H1 (cell line): ENCODE results near the gene SATB2. TPM values are rescaled to one million over a fixed set of nuclear protein-coding genes. Genes with fewer than 3 reads are reported as not detected.

ENCODE experiments used
- CTCF ChIA-PET: fragments of 300-600 bp; sonication (Branson Sonifier 250); formaldehyde crosslinking; loops from one replicate; lab custom pipeline; 2021; ENCODE audit not compliant: partially characterized antibody; lab: Charles Lee
- POLR2A ChIA-PET: fragments of 300-600 bp; sonication (Branson Sonifier 250); formaldehyde crosslinking; loops from one replicate; lab custom pipeline; 2021; ENCODE audit warnings: inconsistent platforms; ENCODE audit not compliant: partially characterized antibody; lab: Charles Lee
- DNase-seq, 2 experiments: peaks; one replicate each; pipeline versions ENCODE4 v3.0.0 to v3.0.0-alpha.2; 2010 to 2022; ENCODE audit warnings: low spot score in 2 of 2, low read depth in 1 of 2, mixed read lengths in 1 of 2
- FAIRE-seq: peaks from 2 replicates; lab custom pipeline; 2011; peaks lifted over from hg19 to GRCh38; lab: Jason Lieb, UNC
- H2AFZ ChIP-seq: 2 replicates; pipeline ENCODE4 v1.8.1; 2012; ENCODE audit warnings: low read length, inconsistent platforms
- H2AK5ac ChIP-seq: 2 replicates; pipeline ENCODE4 v1.6.1; 2013; ENCODE audit warnings: low read depth, low read length
- H2BK120ac ChIP-seq: replicated peaks from 2 replicates; pipeline ENCODE3; 2013; ENCODE audit warnings: low read depth, low read length, inconsistent platforms
- H2BK12ac ChIP-seq: 2 replicates; pipeline ENCODE4 v1.6.1; 2013; ENCODE audit warnings: low read depth, low read length
- H2BK15ac ChIP-seq: 2 replicates; pipeline ENCODE4 v1.6.1; 2013; ENCODE audit warnings: low read length
- H2BK20ac ChIP-seq: 2 replicates; pipeline ENCODE4 v1.6.1; 2013; ENCODE audit warnings: low read length
- H2BK5ac ChIP-seq: 2 replicates; pipeline ENCODE4 v1.6.1; 2013; ENCODE audit warnings: low read depth, low read length
- H3K14ac ChIP-seq: 2 replicates; pipeline ENCODE4 v1.6.1; 2013; ENCODE audit warnings: inconsistent platforms; ENCODE audit not compliant: insufficient read length
- H3K18ac ChIP-seq: 2 replicates; pipeline ENCODE4 v1.6.1; 2013; ENCODE audit warnings: low read length; ENCODE audit errors: extremely low read depth
- H3K23ac ChIP-seq: 2 replicates; pipeline ENCODE4 v1.6.1; 2013; ENCODE audit warnings: inconsistent platforms; ENCODE audit not compliant: insufficient read length
- H3K23me2 ChIP-seq: 2 replicates; pipeline ENCODE4 v1.6.1; 2013; ENCODE audit warnings: low read depth, low read length
- H3K27ac ChIP-seq: 2 replicates; pipeline ENCODE4 v1.6.1; 2011; ENCODE audit warnings: low read depth, low read length, inconsistent platforms
- H3K27me3 ChIP-seq, 4 experiments: replicated peaks in 1 of 4; 1 replicate in 1 of 4; 2 replicates in 3 of 4; pipeline versions ENCODE4 v1.6.1 to v1.8.1; 2011 to 2013; ENCODE audit warnings: low read length in 3 of 4, mild to moderate bottlenecking in 3 of 4, inconsistent platforms in 2 of 4, mixed read lengths in 2 of 4, moderate library complexity in 1 of 4; ENCODE audit not compliant: control insufficient read depth in 3 of 4, insufficient read depth in 3 of 4; ENCODE audit errors: extremely low read depth in 1 of 4
- H3K36me3 ChIP-seq, 4 experiments: 2 replicates each; pipeline versions ENCODE4 v1.6.1 to v1.8.1; 2011 to 2013; ENCODE audit warnings: mild to moderate bottlenecking in 4 of 4, low read length in 3 of 4, moderate library complexity in 2 of 4, control low read depth in 1 of 4, inconsistent platforms in 1 of 4; ENCODE audit not compliant: insufficient read depth in 4 of 4, control insufficient read depth in 2 of 4
- H3K4ac ChIP-seq: replicated peaks from 2 replicates; pipeline ENCODE3; 2013; ENCODE audit warnings: low read length, low read depth, mixed read lengths, inconsistent platforms; ENCODE audit not compliant: insufficient read length
- H3K4me1 ChIP-seq, 4 experiments: replicated peaks in 1 of 4; 1 replicate in 1 of 4; 2 replicates in 3 of 4; pipeline versions ENCODE4 v1.6.1 to v1.8.1; 2011 to 2013; ENCODE audit warnings: low read length in 3 of 4, inconsistent platforms in 2 of 4, mixed read lengths in 1 of 4; ENCODE audit not compliant: insufficient read depth in 4 of 4, control insufficient read depth in 3 of 4
- H3K4me2 ChIP-seq, 2 experiments: 2 replicates each; pipeline versions ENCODE4 v1.6.1 to v1.8.1; 2011 to 2013; ENCODE audit warnings: low read depth in 2 of 2, low read length in 2 of 2, control low read depth in 1 of 2, inconsistent platforms in 1 of 2, mild to moderate bottlenecking in 1 of 2; ENCODE audit not compliant: insufficient read depth in 1 of 2
- H3K4me3 ChIP-seq, 4 experiments: fragments of 200-600, 300-600 bp in 1 of 4; sonication (generic), shearing (Covaris generic), sonication (Bioruptor Twin) in 1 of 4; 2 replicates each; pipeline versions ENCODE4 v1.5.1 to v1.8.1; 2011 to 2016; ENCODE audit warnings: low read length in 4 of 4, low read depth in 3 of 4, control low read depth in 2 of 4, inconsistent platforms in 2 of 4, mild to moderate bottlenecking in 2 of 4, mixed read lengths in 1 of 4, moderate library complexity in 1 of 4; ENCODE audit not compliant: insufficient read depth in 2 of 4; ENCODE audit errors: extremely low read depth in 1 of 4
- H3K56ac ChIP-seq: replicated peaks from 2 replicates; pipeline ENCODE3; 2013; ENCODE audit warnings: low read depth, mild to moderate bottlenecking, mixed read lengths, low read length, inconsistent platforms; ENCODE audit not compliant: insufficient read length
- H3K79me1 ChIP-seq: 2 replicates; pipeline ENCODE4 v1.6.1; 2013; ENCODE audit warnings: low read depth, low read length, control low read depth
- H3K79me2 ChIP-seq, 2 experiments: 2 replicates each; pipeline versions ENCODE4 v1.6.1 to v1.8.1; 2012 to 2013; ENCODE audit warnings: low read length in 2 of 2, mild to moderate bottlenecking in 2 of 2, inconsistent platforms in 1 of 2; ENCODE audit not compliant: insufficient read depth in 2 of 2, control insufficient read depth in 1 of 2
- H3K9ac ChIP-seq, 4 experiments: replicated peaks in 1 of 4; 1 replicate in 1 of 4; 2 replicates in 3 of 4; pipeline versions ENCODE4 v1.6.1 to v1.8.1; 2011 to 2013; ENCODE audit warnings: low read depth in 3 of 4, low read length in 3 of 4, control low read depth in 2 of 4, mild to moderate bottlenecking in 2 of 4, moderate library complexity in 2 of 4, inconsistent platforms in 1 of 4; ENCODE audit errors: extremely low read depth in 1 of 4
- H3K9me3 ChIP-seq, 2 experiments: 2 replicates each; pipeline versions ENCODE4 v1.6.1 to v1.8.1; 2012 to 2013; ENCODE audit warnings: mild to moderate bottlenecking in 2 of 2, moderate library complexity in 2 of 2, control low read depth in 1 of 2, inconsistent platforms in 1 of 2, low read depth in 1 of 2, low read length in 1 of 2, mixed read lengths in 1 of 2; ENCODE audit not compliant: insufficient read depth in 2 of 2
- H4K20me1 ChIP-seq, 2 experiments: replicated peaks in 1 of 2; 2 replicates each; pipeline versions ENCODE3 to v1.8.1; 2011 to 2013; ENCODE audit warnings: inconsistent platforms in 2 of 2, low read length in 2 of 2, mild to moderate bottlenecking in 1 of 2; ENCODE audit not compliant: insufficient read depth in 2 of 2, control insufficient read depth in 1 of 2
- H4K5ac ChIP-seq: 2 replicates; pipeline ENCODE4 v1.6.1; 2013; ENCODE audit warnings: low read length, low read depth, mixed read lengths, inconsistent platforms; ENCODE audit not compliant: insufficient read length
- H4K8ac ChIP-seq: 2 replicates; pipeline ENCODE4 v1.8.0; 2013; ENCODE audit warnings: mild to moderate bottlenecking, moderate library complexity, low read length, inconsistent platforms; ENCODE audit not compliant: insufficient read depth; ENCODE audit errors: extremely low read depth
- H4K91ac ChIP-seq: replicated peaks from 2 replicates; pipeline ENCODE3; 2013; ENCODE audit warnings: low read length, mixed read lengths, inconsistent platforms; ENCODE audit not compliant: insufficient read length
- BACH1 ChIP-seq: IDR thresholded peaks from 2 replicates; pipeline ENCODE4 v1.6.1; 2012; ENCODE audit warnings: low read length, improper control_type of control experiment
- CTBP2 ChIP-seq: IDR thresholded peaks from 2 replicates; pipeline ENCODE4 v1.7.0; 2011; ENCODE audit warnings: borderline replicate concordance, mild to moderate bottlenecking, moderate library complexity, mixed read lengths, low read length; ENCODE audit not compliant: insufficient read depth, insufficient read length
- EZH2 ChIP-seq: fragments of 200-600 bp; sonication (generic); IDR thresholded peaks from 2 replicates; pipeline ENCODE4 v1.7.1; 2012; ENCODE audit warnings: low read depth, mild to moderate bottlenecking, moderate library complexity, low read length, inconsistent platforms; ENCODE audit not compliant: severe bottlenecking
- KDM5A ChIP-seq: fragments of 200-600 bp; IDR thresholded peaks from 2 replicates; pipeline ENCODE4 v1.7.1; 2012; ENCODE audit warnings: mild to moderate bottlenecking, low read length, inconsistent platforms, mixed read lengths
- RNF2 ChIP-seq: fragments of 200-900, 300-1000 bp; sonication (generic); IDR thresholded peaks from 2 replicates; pipeline ENCODE4 v1.7.1; 2016; ENCODE audit warnings: borderline replicate concordance, low read depth, mild to moderate bottlenecking, antibody characterized with exemption, low read length; ENCODE audit not compliant: poor library complexity, severe bottlenecking; ENCODE audit errors: missing control alignments
- TAF7 ChIP-seq: optimal IDR thresholded peaks from 2 replicates; pipeline ENCODE3; 2011; ENCODE audit warnings: low read depth, mild to moderate bottlenecking, inconsistent platforms, low read length, moderate library complexity, borderline replicate concordance
- TEAD4 ChIP-seq: IDR thresholded peaks from 2 replicates; pipeline ENCODE4 v1.6.1; 2012; ENCODE audit warnings: low read depth, low read length, inconsistent platforms, mixed read lengths
- WGBS, 2 experiments: shearing (Covaris generic) in 1 of 2; methylation state at CpG; one replicate each; pipeline versions ENCODE4 v1.1.6 to v1.1.7; 2013 to 2015; ENCODE audit warnings: low lambda C conversion rate in 2 of 2, mixed read lengths in 2 of 2, inconsistent platforms in 1 of 2, low coverage in 1 of 2, missing lambda C conversion rate in 1 of 2; ENCODE audit not compliant: insufficient replicate concordance in 2 of 2, insufficient coverage in 1 of 2, insufficient read length in 1 of 2; ENCODE audit errors: extremely low coverage in 1 of 2, missing lambda C conversion rate in 1 of 2; 5-methylcytosine and 5-hydroxymethylcytosine counted together
- polyA plus RNA-seq, 7 experiments: library from polyadenylated mRNA; depleted of rRNA in 3 of 7; stranded (reverse) in 5 of 7; unstranded in 2 of 7; fragments of >200 nt in 5 of 7; fragments of 200-250 nt in 2 of 7; gene quantifications; 1 replicate in 5 of 7; 2 replicates in 1 of 7; 4 replicates in 1 of 7; pipeline versions ENCODE4 v1.2.1 to v1.2.3, GENCODE V29; 2011 to 2013; ENCODE audit warnings: missing spikeins in 2 of 7, mixed read lengths in 2 of 7
- total RNA-seq: library from RNA; stranded (reverse); fragmentation: NEBNext Ultra II Directional; extraction: Animal tissue kit (Norgen Biotek cat#: 25700); gene quantifications from 2 replicates; pipeline ENCODE4 v1.2.1, GENCODE V29; 2021
- TF ChIP-seq, protein P1 (sequence below): IDR thresholded peaks from 2 replicates; pipeline ENCODE4 v1.6.1; 2012; ENCODE audit warnings: inconsistent platforms
- TF ChIP-seq, protein P2 (sequence below): IDR thresholded peaks from 2 replicates; pipeline ENCODE4 v1.6.1; 2011; ENCODE audit warnings: low read depth, mild to moderate bottlenecking, low read length; ENCODE audit not compliant: insufficient read depth

Gene SATB2
- total and polyA plus RNA-seq, 2 of the 8 experiments (the other 6 are each of a cell fraction or from before 2014, with no cell fraction given) = 1.3 to 5.7 TPM

DNA sequence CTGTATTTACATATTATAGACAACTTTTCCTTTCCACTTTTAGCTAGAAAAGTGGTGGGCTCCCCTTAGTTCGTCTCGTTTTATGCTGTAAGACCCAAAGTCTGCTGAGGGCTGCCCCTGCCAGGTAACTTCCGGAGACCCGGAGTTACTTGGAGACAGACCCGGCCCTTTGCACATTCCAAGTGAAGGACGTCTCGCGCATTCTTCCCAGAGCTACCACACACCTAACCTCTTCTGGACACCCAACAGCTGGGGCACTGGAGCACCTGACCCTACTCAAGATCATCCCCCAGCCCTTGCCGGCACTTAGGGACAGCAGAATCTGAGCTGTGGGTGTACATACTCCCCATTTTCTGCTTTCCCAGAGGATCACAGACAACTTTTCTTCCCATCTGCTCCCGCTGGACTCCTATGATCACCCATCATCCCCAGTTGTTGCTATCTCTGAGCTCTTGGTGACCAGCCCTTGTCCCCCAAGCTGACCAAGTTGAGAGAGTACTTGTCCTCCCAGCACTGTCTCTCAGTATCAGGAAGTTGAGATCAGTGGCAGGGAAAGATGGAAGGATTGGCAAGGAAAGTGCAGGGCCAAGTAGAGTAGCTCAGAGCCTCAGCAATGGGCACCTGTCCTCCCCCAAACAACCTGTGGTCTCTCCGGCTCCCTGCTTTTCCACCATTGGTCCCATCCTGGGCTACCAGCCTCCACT lies 8.4 kb upstream of the SATB2 start:
- FAIRE-seq = no peak
- H3K27me3 ChIP-seq = peaks cover 76 to 100% (median 95%) of the 10 kb centered on the region in 4 experiments
- DNase-seq = no peak
- TF ChIP-seq CTBP2 = peak; percentile 77
- TF ChIP-seq BACH1 = no peak
- TF ChIP-seq EZH2 = peak; percentile 73
- TF ChIP-seq TEAD4 = 0 out of 2 replicates have a peak, but pooled peaks have one; percentile 29
- peak; percentile 96 for TF ChIP-seq RNF2
- TF ChIP-seq, protein P1, sequence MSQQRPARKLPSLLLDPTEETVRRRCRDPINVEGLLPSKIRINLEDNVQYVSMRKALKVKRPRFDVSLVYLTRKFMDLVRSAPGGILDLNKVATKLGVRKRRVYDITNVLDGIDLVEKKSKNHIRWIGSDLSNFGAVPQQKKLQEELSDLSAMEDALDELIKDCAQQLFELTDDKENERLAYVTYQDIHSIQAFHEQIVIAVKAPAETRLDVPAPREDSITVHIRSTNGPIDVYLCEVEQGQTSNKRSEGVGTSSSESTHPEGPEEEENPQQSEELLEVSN = no peak
- no peak for TF ChIP-seq TAF7
- TF ChIP-seq, protein P2, sequence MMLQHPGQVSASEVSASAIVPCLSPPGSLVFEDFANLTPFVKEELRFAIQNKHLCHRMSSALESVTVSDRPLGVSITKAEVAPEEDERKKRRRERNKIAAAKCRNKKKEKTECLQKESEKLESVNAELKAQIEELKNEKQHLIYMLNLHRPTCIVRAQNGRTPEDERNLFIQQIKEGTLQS = no peak
- no peak for TF ChIP-seq KDM5A

More for the DNA sequence above, 8.4 kb upstream of the SATB2 start:
- H2BK5ac ChIP-seq = no peak overlapping the region
- POLR2A ChIA-PET = interaction anchor here (0.8 to 5.9 kb wide), 3 partner anchors 7 to 36 kb away, joined by 3 to 32 read pairs (median 5); partner anchors contain the start of gene SATB2
- no peak overlapping the region for H3K14ac ChIP-seq
- H3K18ac ChIP-seq = no peak overlapping the region
- H3K36me3 ChIP-seq = peaks cover 0 to 5% (median 0%) of the 10 kb centered on the region in 4 experiments; a peak in 1 of 8 replicates
- no peak overlapping the region for H3K56ac ChIP-seq
- WGBS, 2 experiments = 11% methylated on average over 11 of the region's 11 CpGs; no CpG with 5 or more reads in 1 of the 2 experiments
- H4K8ac ChIP-seq = no peak overlapping the region
- H3K4me2 ChIP-seq = peak overlapping the region; percentile 78 to 87; a peak in 3 of 4 replicates
- H2BK12ac ChIP-seq = peak overlapping the region; percentile 69; the same call in 1 of the 2 replicates
- no peak overlapping the region; the same call in 1 of the 2 replicates for H2BK15ac ChIP-seq
- H2BK20ac ChIP-seq = no peak overlapping the region
- H3K4me3 ChIP-seq = no peak overlapping the region
- H3K79me1 ChIP-seq = no peaks in the 10 kb centered on the region
- H3K4ac ChIP-seq = no peak overlapping the region
- peaks cover 35% of the 10 kb centered on the region; the same call in 1 of the 2 replicates for H3K23me2 ChIP-seq
- no peak overlapping the region for H2BK120ac ChIP-seq
- H3K23ac ChIP-seq = no peak overlapping the region
- no peaks in the 10 kb centered on the region for H3K9me3 ChIP-seq
- no peak overlapping the region for H4K5ac ChIP-seq
- H3K4me1 ChIP-seq = peaks cover 8 to 47% (median 23%) of the 10 kb centered on the region in 4 experiments
- H3K79me2 ChIP-seq = no peaks in the 10 kb centered on the region
- H3K27ac ChIP-seq = no peak overlapping the region
- peaks cover 4 to 5% of the 10 kb centered on the region in 2 experiments for H4K20me1 ChIP-seq
- H4K91ac ChIP-seq = no peak overlapping the region
- H3K9ac ChIP-seq = no peak overlapping the region
- CTCF ChIA-PET = interaction anchor here (1.2 to 12.1 kb wide), 10 partner anchors 10 to 1152 kb away, joined by 3 to 298 read pairs (median 3); no protein-coding TSS in a partner anchor
- no peak overlapping the region for H2AFZ ChIP-seq
- H2AK5ac ChIP-seq = peak overlapping the region; percentile 43; the same call in 1 of the 2 replicates
